GM21529 (cell line): ENCODE results near the gene TADA3.

Experiments used
- ATAC-seq: cut with Tn5 transposase; IDR thresholded peaks from one replicate; pipeline ENCODE4 v1.9.1; 2021; ENCODE audit not compliant: unreplicated experiment

Gene TADA3

GRCh38 chr3:9792405-9793160 is at the start of gene TADA3, which contains the start of gene ARPC4:
TSS of gene TADA3 (minus strand) at chr3:9792473. CDS start at chr3:9791466, 1,007 bp downstream.
TSS of gene ARPC4 (plus strand) at chr3:9793082. CDS start at chr3:9793122, 40 bp downstream.
- peak; percentile 82 for ATAC-seq

- no peak for ATAC-seq
Observed at GRCh38 chr3:9841015-9841414, 48.7 kb upstream of the TADA3 start.

GRCh38 chr3:9838856-9839255 is 46.6 kb upstream of the TADA3 start:
- no peak for ATAC-seq

GRCh38 chr3:9837701-9838582 is 45.7 kb upstream of the TADA3 start:
- no peak for ATAC-seq

GRCh38 chr3:9834520-9835380 is 42.5 kb upstream of the TADA3 start:
- ATAC-seq = no peak

GRCh38 chr3:9833078-9833477 is 40.8 kb upstream of the TADA3 start:
- ATAC-seq = no peak

GRCh38 chr3:9831253-9831652 is 39.0 kb upstream of the TADA3 start:
- ATAC-seq = no peak

- no peak for ATAC-seq
Observed at GRCh38 chr3:9828801-9829755, 36.8 kb upstream of the TADA3 start.

- ATAC-seq = no peak
Observed at GRCh38 chr3:9826815-9827573, 34.7 kb upstream of the TADA3 start.

GRCh38 chr3:9825451-9826040 is 33.3 kb upstream of the TADA3 start:
- ATAC-seq = no peak

GRCh38 chr3:9820946-9821345 is 28.7 kb upstream of the TADA3 start:
- no peak for ATAC-seq

GRCh38 chr3:9820543-9820942 is 28.3 kb upstream of the TADA3 start:
- no peak for ATAC-seq

- ATAC-seq = no peak
Observed at GRCh38 chr3:9818666-9819335, 26.5 kb upstream of the TADA3 start.

GRCh38 chr3:9817436-9817835 is 25.2 kb upstream of the TADA3 start:
- no peak for ATAC-seq

- no peak for ATAC-seq
Observed at GRCh38 chr3:9815986-9816385, 23.7 kb upstream of the TADA3 start.

- no peak for ATAC-seq
Observed at GRCh38 chr3:9812870-9813483, 20.7 kb upstream of the TADA3 start.

- ATAC-seq = no peak
Observed at GRCh38 chr3:9810846-9811245, 18.6 kb upstream of the TADA3 start.

GRCh38 chr3:9810433-9810770 is 18.1 kb upstream of the TADA3 start:
- no peak for ATAC-seq
